H9 (cell line): ENCODE measurements around the gene SNX2. TPM values are rescaled to one million over a fixed set of nuclear protein-coding genes. Genes with fewer than 3 reads are reported as not detected.

ENCODE experiments used
- DNase-seq: peaks from one replicate; pipeline ENCODE4 v3.0.0-alpha.2; 2017
- H2AFZ ChIP-seq: one replicate; pipeline ENCODE4 v1.6.1; 2013; ENCODE audit warnings: mild to moderate bottlenecking, low read length, control low read depth, moderate library complexity
- H2AK5ac ChIP-seq: 2 replicates; pipeline ENCODE4 v1.6.1; 2013; ENCODE audit warnings: low read length, control low read depth, mixed read lengths; ENCODE audit not compliant: insufficient read length
- H2BK120ac ChIP-seq: one replicate; pipeline ENCODE4 v1.6.1; 2013; ENCODE audit warnings: low read depth, mild to moderate bottlenecking, low read length, control low read depth, inconsistent platforms; ENCODE audit not compliant: poor library complexity, severe bottlenecking
- H2BK12ac ChIP-seq: 2 replicates; pipeline ENCODE4 v1.6.1; 2013; ENCODE audit warnings: low read length, control low read depth, mixed read lengths, low read depth; ENCODE audit not compliant: insufficient read length
- H2BK15ac ChIP-seq: 2 replicates; pipeline ENCODE4 v1.6.1; 2013; ENCODE audit warnings: low read depth, low read length, control low read depth
- H2BK20ac ChIP-seq: one replicate; pipeline ENCODE4 v1.6.1; 2013; ENCODE audit warnings: low read depth, mild to moderate bottlenecking, low read length, control low read depth, inconsistent platforms; ENCODE audit not compliant: poor library complexity, severe bottlenecking
- H2BK5ac ChIP-seq: 2 replicates; pipeline ENCODE4 v1.6.1; 2013; ENCODE audit warnings: low read length, control low read depth, mixed read lengths; ENCODE audit not compliant: insufficient read length
- H3K14ac ChIP-seq: 2 replicates; pipeline ENCODE4 v1.6.1; 2013; ENCODE audit warnings: low read length, control low read depth; ENCODE audit not compliant: insufficient read depth
- H3K18ac ChIP-seq: 2 replicates; pipeline ENCODE4 v1.6.1; 2013; ENCODE audit warnings: low read depth, mild to moderate bottlenecking, mixed read lengths, low read length, control low read depth; ENCODE audit not compliant: insufficient read length
- H3K23ac ChIP-seq: 2 replicates; pipeline ENCODE4 v1.6.1; 2013; ENCODE audit warnings: low read length, control low read depth, mixed read lengths, low read depth; ENCODE audit not compliant: insufficient read length
- H3K23me2 ChIP-seq: 2 replicates; pipeline ENCODE4 v1.6.1; 2013; ENCODE audit warnings: low read depth, mild to moderate bottlenecking, mixed read lengths, low read length, control low read depth; ENCODE audit not compliant: insufficient read length, poor library complexity, severe bottlenecking
- H3K27ac ChIP-seq: 2 replicates; pipeline ENCODE4 v1.5.1; 2013; ENCODE audit warnings: low read length, control low read depth, mixed read lengths, low read depth; ENCODE audit not compliant: insufficient read length
- H3K27me3 ChIP-seq: 2 replicates; pipeline ENCODE4 v1.6.1; 2013; ENCODE audit warnings: low read length, control low read depth, inconsistent platforms; ENCODE audit not compliant: insufficient read depth
- H3K4ac ChIP-seq: 2 replicates; pipeline ENCODE4 v1.6.1; 2013; ENCODE audit warnings: low read depth, mild to moderate bottlenecking, control low read depth, inconsistent platforms, low read length, moderate library complexity
- H3K4me1 ChIP-seq: 2 replicates; pipeline ENCODE4 v1.6.1; 2013; ENCODE audit warnings: low read length, control low read depth, inconsistent platforms; ENCODE audit not compliant: insufficient read depth
- H3K4me2 ChIP-seq: 2 replicates; pipeline ENCODE4 v1.6.1; 2013; ENCODE audit warnings: low read length, control low read depth, mixed read lengths; ENCODE audit not compliant: insufficient read length, insufficient read depth
- H3K56ac ChIP-seq: 2 replicates; pipeline ENCODE4 v1.6.1; 2013; ENCODE audit warnings: low read depth, mild to moderate bottlenecking, mixed read lengths, low read length, control low read depth; ENCODE audit not compliant: insufficient read length
- H3K79me1 ChIP-seq: 2 replicates; pipeline ENCODE4 v1.6.1; 2013; ENCODE audit warnings: low read depth, mild to moderate bottlenecking, moderate library complexity, low read length, control low read depth, inconsistent platforms; ENCODE audit not compliant: insufficient read depth, poor library complexity, severe bottlenecking
- H3K79me2 ChIP-seq: 2 replicates; pipeline ENCODE4 v1.6.1; 2013; ENCODE audit warnings: low read length, control low read depth, inconsistent platforms; ENCODE audit not compliant: insufficient read depth
- H3K9ac ChIP-seq: 2 replicates; pipeline ENCODE4 v1.6.1; 2013; ENCODE audit warnings: low read length, control low read depth, mixed read lengths; ENCODE audit not compliant: insufficient read length; ENCODE audit errors: extremely low read depth
- H3K9me3 ChIP-seq: one replicate; pipeline ENCODE4 v1.6.1; 2013; ENCODE audit warnings: low read depth, low read length, inconsistent platforms; ENCODE audit not compliant: control insufficient read depth
- H3T11ph ChIP-seq: one replicate; pipeline ENCODE4 v1.6.1; 2013; ENCODE audit warnings: mild to moderate bottlenecking, low read length, control low read depth, inconsistent platforms
- H4K20me1 ChIP-seq: one replicate; pipeline ENCODE4 v1.6.1; 2013; ENCODE audit not compliant: control insufficient read depth, insufficient read length, insufficient read depth
- H4K5ac ChIP-seq: 2 replicates; pipeline ENCODE4 v1.6.1; 2013; ENCODE audit warnings: low read depth, mild to moderate bottlenecking, mixed read lengths, low read length, control low read depth; ENCODE audit not compliant: insufficient read length
- H4K8ac ChIP-seq: replicated peaks from 2 replicates; pipeline ENCODE4 v1.6.1; 2013; ENCODE audit warnings: low read length, control low read depth, mixed read lengths, low read depth; ENCODE audit not compliant: insufficient read length
- H4K91ac ChIP-seq: 2 replicates; pipeline ENCODE4 v1.6.1; 2013; ENCODE audit warnings: low read depth, mild to moderate bottlenecking, moderate library complexity, mixed read lengths, low read length, control low read depth; ENCODE audit not compliant: insufficient read length
- H3K27ac Mint-ChIP-seq, 3 experiments: 2 replicates in 2 of 3; 3 replicates in 1 of 3; pipeline ENCODE4 v1.8.0; 2020 to 2021; ENCODE audit warnings: mixed read lengths in 3 of 3, mild to moderate bottlenecking in 1 of 3, moderate library complexity in 1 of 3
- H3K27me3 Mint-ChIP-seq: 2 replicates; pipeline ENCODE4 v1.8.0; 2021; ENCODE audit warnings: low read depth, mild to moderate bottlenecking, moderate library complexity, mixed read lengths
- H3K36me3 Mint-ChIP-seq, 3 experiments: 2 replicates in 2 of 3; 3 replicates in 1 of 3; pipeline ENCODE4 v1.8.0; 2020 to 2021; ENCODE audit warnings: low read depth in 3 of 3, mixed read lengths in 3 of 3; ENCODE audit not compliant: insufficient read depth in 1 of 3
- H3K4me1 Mint-ChIP-seq, 2 experiments: 2 replicates each; pipeline ENCODE4 v1.8.0; 2020; ENCODE audit warnings: mixed read lengths in 2 of 2
- H3K4me3 Mint-ChIP-seq, 2 experiments: 2 replicates in 1 of 2; 3 replicates in 1 of 2; pipeline ENCODE4 v1.8.0; 2020 to 2021; ENCODE audit warnings: mild to moderate bottlenecking in 2 of 2, mixed read lengths in 2 of 2, moderate library complexity in 1 of 2
- H3K9me3 Mint-ChIP-seq, 2 experiments: 2 replicates in 1 of 2; 3 replicates in 1 of 2; pipeline ENCODE4 v1.8.0; 2020; ENCODE audit warnings: mild to moderate bottlenecking in 2 of 2, mixed read lengths in 2 of 2, moderate library complexity in 1 of 2
- WGBS: extraction: QIAGEN DNeasy Blood & Tissue Kit; methylation state at CpG from one replicate; pipeline ENCODE4 v1.1.7; 2013; ENCODE audit warnings: missing lambda C conversion rate, low lambda C conversion rate, mixed read lengths; ENCODE audit not compliant: insufficient read length; ENCODE audit errors: extremely low coverage; 5-methylcytosine and 5-hydroxymethylcytosine counted together
- total RNA-seq: library from RNA; stranded (reverse); gene quantifications from 2 replicates; pipeline ENCODE4 v1.2.1, GENCODE V29; 2021
- TF ChIP-seq, protein P1 (sequence below): fragments of 200-600 bp; sonication (generic); conservative IDR thresholded peaks from 3 replicates; pipeline ENCODE4 v1.8.0; 2021; ENCODE audit warnings: antibody characterized with exemption, mild to moderate bottlenecking

Gene SNX2
- total RNA-seq, 1 experiment from 2014 or later: 62.6 TPM

DNA sequence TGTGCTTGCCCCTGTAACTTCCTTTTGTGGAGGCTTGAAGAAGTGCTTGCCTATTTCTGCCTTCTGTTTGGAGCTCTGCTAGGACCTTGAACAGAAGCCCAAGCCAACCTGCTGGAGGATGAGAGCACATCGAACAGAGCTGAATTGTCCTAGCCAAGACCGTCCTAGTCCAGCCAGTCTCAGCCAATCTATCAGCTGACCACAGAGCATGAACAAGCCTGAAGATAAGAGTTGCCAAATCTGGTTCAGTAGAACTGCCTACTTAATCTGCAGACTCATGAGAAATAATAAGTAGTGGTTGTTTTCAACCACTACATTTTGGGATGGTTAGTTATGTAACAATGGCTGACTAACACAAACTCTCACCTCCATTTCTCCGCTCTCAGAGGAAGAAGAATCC lies 4.4 kb upstream of the SNX2 start:
- no peaks in the 10 kb centered on the region; a peak in 1 of 7 replicates for H3K36me3 Mint-ChIP-seq
- no peak overlapping the region for H2BK15ac ChIP-seq
- H3K4me1 ChIP-seq: no peaks in the 10 kb centered on the region
- H3K79me2 ChIP-seq: no peaks in the 10 kb centered on the region
- H3K18ac ChIP-seq: no peak overlapping the region
- no peak overlapping the region for H3K23ac ChIP-seq
- H3K9me3 ChIP-seq: no peaks in the 10 kb centered on the region
- no peaks in the 10 kb centered on the region for H3K9me3 Mint-ChIP-seq
- H2AK5ac ChIP-seq: no peak overlapping the region
- no peaks in the 10 kb centered on the region for H3K79me1 ChIP-seq
- no peak overlapping the region for H3K4ac ChIP-seq
- no peak overlapping the region for H2BK5ac ChIP-seq
- no peak overlapping the region for H3K4me3 Mint-ChIP-seq
- H3T11ph ChIP-seq: no peak overlapping the region
- H3K4me1 Mint-ChIP-seq: peaks cover 0 to 3% of the 10 kb centered on the region in 2 experiments; a peak in 1 of 4 replicates
- H2BK12ac ChIP-seq: no peak overlapping the region
- H3K9ac ChIP-seq: no peak overlapping the region
- H4K5ac ChIP-seq: no peak overlapping the region
- TF ChIP-seq, protein P1, sequence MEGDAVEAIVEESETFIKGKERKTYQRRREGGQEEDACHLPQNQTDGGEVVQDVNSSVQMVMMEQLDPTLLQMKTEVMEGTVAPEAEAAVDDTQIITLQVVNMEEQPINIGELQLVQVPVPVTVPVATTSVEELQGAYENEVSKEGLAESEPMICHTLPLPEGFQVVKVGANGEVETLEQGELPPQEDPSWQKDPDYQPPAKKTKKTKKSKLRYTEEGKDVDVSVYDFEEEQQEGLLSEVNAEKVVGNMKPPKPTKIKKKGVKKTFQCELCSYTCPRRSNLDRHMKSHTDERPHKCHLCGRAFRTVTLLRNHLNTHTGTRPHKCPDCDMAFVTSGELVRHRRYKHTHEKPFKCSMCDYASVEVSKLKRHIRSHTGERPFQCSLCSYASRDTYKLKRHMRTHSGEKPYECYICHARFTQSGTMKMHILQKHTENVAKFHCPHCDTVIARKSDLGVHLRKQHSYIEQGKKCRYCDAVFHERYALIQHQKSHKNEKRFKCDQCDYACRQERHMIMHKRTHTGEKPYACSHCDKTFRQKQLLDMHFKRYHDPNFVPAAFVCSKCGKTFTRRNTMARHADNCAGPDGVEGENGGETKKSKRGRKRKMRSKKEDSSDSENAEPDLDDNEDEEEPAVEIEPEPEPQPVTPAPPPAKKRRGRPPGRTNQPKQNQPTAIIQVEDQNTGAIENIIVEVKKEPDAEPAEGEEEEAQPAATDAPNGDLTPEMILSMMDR: no peak
- no peaks in the 10 kb centered on the region for H4K20me1 ChIP-seq
- H3K27me3 ChIP-seq: no peaks in the 10 kb centered on the region
- no peak overlapping the region for H3K27ac ChIP-seq
- no peak overlapping the region for H2BK120ac ChIP-seq
- no peak for DNase-seq
- H3K27ac Mint-ChIP-seq: no peak overlapping the region
- H3K4me2 ChIP-seq: no peak overlapping the region
- no peak overlapping the region for H3K14ac ChIP-seq
- no peak overlapping the region for H3K56ac ChIP-seq
- WGBS: no CpG with 5 or more reads among the region's 3 CpGs
- H2AFZ ChIP-seq: no peak overlapping the region
- H3K27me3 Mint-ChIP-seq: peaks cover 11% of the 10 kb centered on the region
- peaks cover 6% of the 10 kb centered on the region for H3K23me2 ChIP-seq
- H4K91ac ChIP-seq: no peak overlapping the region
- H4K8ac ChIP-seq: no peak overlapping the region
- no peak overlapping the region for H2BK20ac ChIP-seq
